Neuronal stem cell (in vitro differentiated cells): Measurements from ENCODE around the gene MROH9.
"Not testable (repeated sequence)": the region's sequence is repeated elsewhere in the genome, so short reads cannot be mapped to it uniquely, and the experiment has no call there.

Source experiments
- DNase-seq: peaks from one replicate; pipeline ENCODE4 v3.0.0-alpha.2; 2013; ENCODE audit warnings: low spot score
- H2AFZ ChIP-seq: one replicate; pipeline ENCODE4 v1.6.1; 2013; ENCODE audit warnings: mild to moderate bottlenecking, low read length, inconsistent platforms
- H2AK5ac ChIP-seq: 2 replicates; pipeline ENCODE4 v1.6.1; 2013; ENCODE audit warnings: low read depth, mild to moderate bottlenecking, inconsistent platforms, low read length, moderate library complexity, mixed read lengths
- H2BK120ac ChIP-seq: 2 replicates; pipeline ENCODE4 v1.6.1; 2013; ENCODE audit warnings: low read depth, mild to moderate bottlenecking, inconsistent platforms, low read length, moderate library complexity, mixed read lengths
- H2BK12ac ChIP-seq: one replicate; pipeline ENCODE4 v1.6.1; 2013; ENCODE audit warnings: low read length, inconsistent platforms
- H2BK15ac ChIP-seq: 2 replicates; pipeline ENCODE4 v1.6.1; 2013; ENCODE audit warnings: mild to moderate bottlenecking, low read length, inconsistent platforms, mixed read lengths
- H2BK5ac ChIP-seq: one replicate; pipeline ENCODE4 v1.6.1; 2013; ENCODE audit warnings: inconsistent platforms, mild to moderate bottlenecking, low read length, moderate library complexity
- H3K14ac ChIP-seq: one replicate; pipeline ENCODE4 v1.6.1; 2013; ENCODE audit warnings: low read length, inconsistent platforms
- H3K18ac ChIP-seq: 2 replicates; pipeline ENCODE4 v1.6.1; 2013; ENCODE audit warnings: low read length, inconsistent platforms
- H3K23ac ChIP-seq: 2 replicates; pipeline ENCODE4 v1.6.1; 2013; ENCODE audit warnings: low read depth, mild to moderate bottlenecking, mixed read lengths, low read length, inconsistent platforms; ENCODE audit not compliant: poor library complexity
- H3K27ac ChIP-seq: replicated peaks from 3 replicates; pipeline ENCODE4 v1.5.1; 2013; ENCODE audit warnings: low read length, inconsistent platforms
- H3K27me3 ChIP-seq, 3 experiments: 2 replicates each; pipeline ENCODE4 v1.6.1; 2013; ENCODE audit warnings: low read length in 3 of 3, mild to moderate bottlenecking in 2 of 3, inconsistent platforms in 1 of 3, low read depth in 1 of 3, mixed read lengths in 1 of 3, moderate library complexity in 1 of 3; ENCODE audit not compliant: control insufficient read depth in 3 of 3, insufficient read depth in 3 of 3
- H3K36me3 ChIP-seq, 2 donors: replicated peaks in 1 of 2; 2 replicates each; pipeline ENCODE4 v1.6.1; 2013; ENCODE audit warnings: low read length in 2 of 2; ENCODE audit not compliant: control insufficient read depth in 2 of 2, insufficient read depth in 2 of 2
- H3K4ac ChIP-seq: 2 replicates; pipeline ENCODE4 v1.6.1; 2013; ENCODE audit warnings: inconsistent platforms, mild to moderate bottlenecking, low read length, moderate library complexity
- H3K4me1 ChIP-seq, 2 donors: 1 replicate in 1 of 2; 2 replicates in 1 of 2; pipeline ENCODE4 v1.6.1; 2013; ENCODE audit warnings: low read length in 2 of 2, low read depth in 1 of 2; ENCODE audit not compliant: control insufficient read depth in 2 of 2, insufficient read depth in 1 of 2
- H3K4me2 ChIP-seq: one replicate; pipeline ENCODE4 v1.6.1; 2013; ENCODE audit warnings: mild to moderate bottlenecking, low read length, inconsistent platforms; ENCODE audit not compliant: insufficient read depth, poor library complexity, severe bottlenecking
- H3K4me3 ChIP-seq, 2 donors: 2 replicates each; pipeline ENCODE4 v1.5.1; 2013; ENCODE audit warnings: low read length in 2 of 2, mild to moderate bottlenecking in 2 of 2, inconsistent platforms in 1 of 2, moderate library complexity in 1 of 2
- H3K79me1 ChIP-seq: one replicate; pipeline ENCODE4 v1.6.1; 2013; ENCODE audit warnings: low read depth, mild to moderate bottlenecking, inconsistent platforms, low read length, moderate library complexity
- H3K9ac ChIP-seq: one replicate; pipeline ENCODE4 v1.6.1; 2013; ENCODE audit warnings: mild to moderate bottlenecking, low read depth, low read length, inconsistent platforms; ENCODE audit not compliant: poor library complexity
- H3K9me3 ChIP-seq, 2 donors: replicated peaks in 1 of 2; 2 replicates each; pipeline versions ENCODE3 to v1.6.1; 2013; ENCODE audit warnings: low read length in 2 of 2, mild to moderate bottlenecking in 2 of 2, inconsistent platforms in 1 of 2, low read depth in 1 of 2, mixed read lengths in 1 of 2, moderate library complexity in 1 of 2; ENCODE audit not compliant: control insufficient read depth in 2 of 2, insufficient read depth in 1 of 2
- H4K8ac ChIP-seq: one replicate; pipeline ENCODE4 v1.6.1; 2013; ENCODE audit warnings: low read depth, mild to moderate bottlenecking, inconsistent platforms, low read length, moderate library complexity
- H4K91ac ChIP-seq: one replicate; pipeline ENCODE4 v1.6.1; 2013; ENCODE audit warnings: low read length, low read depth, mild to moderate bottlenecking, inconsistent platforms; ENCODE audit not compliant: poor library complexity
- WGBS, 2 donors: extraction: QIAGEN DNeasy Blood & Tissue Kit; methylation state at CpG; one replicate each; pipeline ENCODE4 v1.1.7; 2013; ENCODE audit warnings: missing lambda C conversion rate in 2 of 2, mixed read lengths in 1 of 2; ENCODE audit not compliant: insufficient read length in 2 of 2, insufficient replicate concordance in 1 of 2; ENCODE audit errors: extremely low coverage in 2 of 2; 5-methylcytosine and 5-hydroxymethylcytosine counted together

Gene MROH9

DNA sequence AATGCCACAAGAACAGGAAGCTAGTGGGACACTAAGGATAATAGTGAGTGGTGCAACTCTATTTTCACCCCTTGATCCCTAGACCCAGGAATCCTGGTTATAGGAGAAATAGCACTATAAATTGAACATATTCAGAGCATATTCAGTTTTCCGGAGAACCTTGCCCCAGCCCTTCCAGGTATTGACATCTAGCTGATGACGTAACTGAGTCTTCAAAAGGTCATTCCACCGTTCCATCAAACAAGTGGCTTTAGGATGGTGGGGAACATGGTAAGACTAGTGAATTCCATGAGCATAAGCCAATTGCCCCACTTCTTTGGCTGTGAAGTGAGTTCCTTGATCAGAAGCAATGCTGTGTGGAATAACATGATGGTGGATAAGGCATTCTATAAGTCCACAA is 2.9 kb downstream of the MROH9 start:
- no peaks in the 10 kb centered on the region for H3K9me3 ChIP-seq
- WGBS, 2 donors = no CpG with 5 or more reads among the region's 3 CpGs
- H3K14ac ChIP-seq = no peak overlapping the region
- H3K27me3 ChIP-seq = no peaks in the 10 kb centered on the region
- H3K36me3 ChIP-seq = no peaks in the 10 kb centered on the region
- no peak overlapping the region for H3K9ac ChIP-seq
- H3K18ac ChIP-seq = no peak overlapping the region
- H2BK5ac ChIP-seq = no peak overlapping the region
- H2AK5ac ChIP-seq = no peak overlapping the region
- no peaks in the 10 kb centered on the region for H3K79me1 ChIP-seq
- H3K4me3 ChIP-seq = no peak overlapping the region
- no peak overlapping the region for H4K91ac ChIP-seq
- no peak for DNase-seq
- no peak overlapping the region for H2BK15ac ChIP-seq
- H3K4me1 ChIP-seq = no peaks in the 10 kb centered on the region
- H4K8ac ChIP-seq = no peak overlapping the region
- H3K4ac ChIP-seq = no peak overlapping the region
- H3K23ac ChIP-seq = no peak overlapping the region
- no peak overlapping the region for H2BK120ac ChIP-seq
- H2BK12ac ChIP-seq = no peak overlapping the region
- H2AFZ ChIP-seq = no peak overlapping the region
- no peak overlapping the region for H3K27ac ChIP-seq
- H3K4me2 ChIP-seq = no peak overlapping the region

DNA sequence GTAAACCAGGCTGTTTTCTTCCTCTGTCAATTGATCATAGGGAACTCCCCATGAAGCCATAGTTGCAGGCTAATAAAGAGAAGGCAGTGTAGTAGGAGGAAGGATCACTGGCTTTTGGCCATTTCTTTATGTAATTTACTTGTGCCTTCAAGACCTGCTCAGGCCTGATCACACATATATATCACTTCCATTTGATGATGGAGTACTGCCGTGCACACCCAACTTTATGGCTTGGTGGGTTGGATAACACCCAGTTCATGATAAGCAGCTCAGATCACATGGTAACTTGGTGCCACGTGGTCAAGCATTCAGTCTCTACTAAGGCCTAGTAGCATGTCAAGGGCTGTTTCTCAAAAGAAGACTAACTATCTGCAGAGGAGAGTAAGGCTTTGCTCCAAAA is 4.1 kb downstream of the MROH9 start:
- Histone ChIP-seq H3K27me3 (no peaks in the 10 kb centered on the region), H3K4me3 (no peak overlapping the region), H3K4me1 (no peaks in the 10 kb centered on the region), H2BK15ac (no peak overlapping the region), H3K9me3 (no peaks in the 10 kb centered on the region), H2AK5ac (no peak overlapping the region), H3K14ac (no peak overlapping the region), H2BK5ac (no peak overlapping the region), H4K8ac (no peak overlapping the region), H3K4me2 (no peak overlapping the region), H4K91ac (no peak overlapping the region), H3K36me3 (no peaks in the 10 kb centered on the region), H2BK12ac (no peak overlapping the region), H2AFZ (no peak overlapping the region), H3K23ac (no peak overlapping the region), H3K79me1 (no peaks in the 10 kb centered on the region), H2BK120ac (no peak overlapping the region), H3K9ac (no peak overlapping the region), H3K4ac (no peak overlapping the region), H3K18ac (no peak overlapping the region), H3K27ac (no peak overlapping the region)
- WGBS, 2 donors = no CpG with 5 or more reads among the region's 2 CpGs
- no peak for DNase-seq

- H3K79me1 ChIP-seq, H3K23ac ChIP-seq, H4K91ac ChIP-seq, H3K27me3 ChIP-seq, H2BK5ac ChIP-seq, H3K4ac ChIP-seq, H2BK12ac ChIP-seq, H2AFZ ChIP-seq, H3K4me3 ChIP-seq, H2BK15ac ChIP-seq, H2AK5ac ChIP-seq, H2BK120ac ChIP-seq, H3K9me3 ChIP-seq, H4K8ac ChIP-seq, H3K27ac ChIP-seq, H3K9ac ChIP-seq, H3K14ac ChIP-seq, DNase-seq, H3K4me2 ChIP-seq, H3K4me1 ChIP-seq, H3K18ac ChIP-seq, H3K36me3 ChIP-seq: not testable (repeated sequence)
- no CpG with 5 or more reads among the region's 1 CpG for WGBS, 2 donors
These were observed 16.4 kb downstream of the MROH9 start for GRCh38 chr1:170951744-170952143.

GRCh38 chr1:170959385-170959784 is 24.1 kb downstream of the MROH9 start:
- H3K9ac ChIP-seq = no peak overlapping the region
- H3K9me3 ChIP-seq = no peaks in the 10 kb centered on the region
- no peaks in the 10 kb centered on the region for H3K27me3 ChIP-seq
- H3K18ac ChIP-seq = no peak overlapping the region
- H2AFZ ChIP-seq = no peak overlapping the region
- no peaks in the 10 kb centered on the region for H3K36me3 ChIP-seq
- H3K4me1 ChIP-seq = no peaks in the 10 kb centered on the region
- H3K27ac ChIP-seq = no peak overlapping the region
- no peak overlapping the region for H2BK15ac ChIP-seq
- no peak overlapping the region for H3K4me3 ChIP-seq
- no peak overlapping the region for H2BK120ac ChIP-seq
- H2BK5ac ChIP-seq = no peak overlapping the region
- no peak for DNase-seq
- no peak overlapping the region for H3K4me2 ChIP-seq
- no peak overlapping the region for H3K23ac ChIP-seq
- H3K4ac ChIP-seq = no peak overlapping the region
- no peak overlapping the region for H3K14ac ChIP-seq
- no peak overlapping the region for H2BK12ac ChIP-seq
- no peaks in the 10 kb centered on the region for H3K79me1 ChIP-seq
- H4K8ac ChIP-seq = no peak overlapping the region
- H2AK5ac ChIP-seq = no peak overlapping the region
- no peak overlapping the region for H4K91ac ChIP-seq
